HG03571 (cell line): ENCODE measurements around the gene MORN5.
"Not testable (repeated sequence)": the region's sequence is repeated elsewhere in the genome, so short reads cannot be mapped to it uniquely, and the experiment has no call there.

Experiments
- ATAC-seq: cut with Tn5 transposase; IDR thresholded peaks from one replicate; pipeline ENCODE4 v1.9.1; 2021; ENCODE audit not compliant: unreplicated experiment

MORN5 gene

GRCh38 chr9:122159026-122159924, at the start of gene MORN5, which contains the start of gene NDUFA8:
TSS of gene MORN5 (plus strand) at chr9:122159908. CDS start at chr9:122159973, 65 bp downstream.
TSS of gene NDUFA8 (minus strand) at chr9:122159779. CDS start at chr9:122159677, 102 bp downstream.
- peak; percentile 96 for ATAC-seq

GRCh38 chr9:122110100-122110833, 49.4 kb upstream of the MORN5 start:
- no peak for ATAC-seq

GRCh38 chr9:122111413-122112085, 48.2 kb upstream of the MORN5 start:
- ATAC-seq = no peak

- no peak for ATAC-seq
Measured at GRCh38 chr9:122112238-122112637, 47.5 kb upstream of the MORN5 start.

- no peak for ATAC-seq
Measured at GRCh38 chr9:122113574-122113973, 46.1 kb upstream of the MORN5 start.

GRCh38 chr9:122115176-122116035, 44.3 kb upstream of the MORN5 start:
- no peak for ATAC-seq

- ATAC-seq = no peak
Measured at GRCh38 chr9:122116040-122116439, 43.7 kb upstream of the MORN5 start.

- no peak for ATAC-seq
Measured at GRCh38 chr9:122116448-122117173, 43.1 kb upstream of the MORN5 start.

GRCh38 chr9:122117241-122117640, 42.5 kb upstream of the MORN5 start:
- not testable (repeated sequence) for ATAC-seq

- ATAC-seq = no peak
Measured at GRCh38 chr9:122118343-122119165, 41.2 kb upstream of the MORN5 start.

GRCh38 chr9:122119166-122119521, 40.6 kb upstream of the MORN5 start:
- no peak for ATAC-seq

GRCh38 chr9:122119721-122120120, 40.0 kb upstream of the MORN5 start:
- no peak for ATAC-seq

- no peak for ATAC-seq
Measured at GRCh38 chr9:122120316-122121071, 39.2 kb upstream of the MORN5 start.

- ATAC-seq = no peak
Measured at GRCh38 chr9:122121391-122121790, 38.3 kb upstream of the MORN5 start.

GRCh38 chr9:122121931-122122330, 37.8 kb upstream of the MORN5 start:
- no peak for ATAC-seq

- no peak for ATAC-seq
Measured at GRCh38 chr9:122122468-122122867, 37.2 kb upstream of the MORN5 start.

GRCh38 chr9:122122903-122123632, 36.6 kb upstream of the MORN5 start:
- ATAC-seq = no peak

GRCh38 chr9:122124048-122124447, 35.7 kb upstream of the MORN5 start:
- ATAC-seq = no peak
